ENCODE measurements around the gene AGK.

The AGK gene

GRCh38 chr7:141693082-141693481 is 141.9 kb downstream of the AGK start:
- no peak for TF ChIP-seq CTCF (IDR thresholded peaks at IDR 0.05)

DNA sequence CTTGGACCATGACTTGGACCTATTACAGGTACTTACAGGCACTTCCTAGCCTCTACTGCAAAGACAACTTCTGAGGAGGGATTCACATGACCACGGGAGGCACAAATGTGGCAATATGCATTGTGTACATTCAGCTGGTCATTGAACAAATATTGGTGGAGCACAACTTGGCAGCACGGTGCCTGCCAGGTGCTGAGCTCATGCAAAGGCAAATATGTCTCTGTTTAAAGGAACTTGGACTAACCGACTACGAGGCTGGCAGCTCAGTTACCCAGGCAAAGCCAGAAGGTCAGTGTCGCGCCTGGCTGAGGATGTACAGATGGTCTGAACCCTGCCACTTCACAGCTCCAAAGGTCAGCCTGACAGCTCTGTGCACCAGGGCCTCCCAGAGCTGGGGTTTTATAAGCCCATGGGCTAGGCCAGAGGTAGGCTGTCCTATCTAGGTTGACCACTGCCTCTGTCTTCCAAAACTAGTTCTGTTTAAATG is 144.6 kb downstream of the AGK start:
- TF ChIP-seq CTCF (IDR thresholded peaks at IDR 0.05), result no peak

GRCh38 chr7:141696348-141696747 is 145.1 kb downstream of the AGK start:
- no peak for TF ChIP-seq CTCF (IDR thresholded peaks at IDR 0.05)

DNA sequence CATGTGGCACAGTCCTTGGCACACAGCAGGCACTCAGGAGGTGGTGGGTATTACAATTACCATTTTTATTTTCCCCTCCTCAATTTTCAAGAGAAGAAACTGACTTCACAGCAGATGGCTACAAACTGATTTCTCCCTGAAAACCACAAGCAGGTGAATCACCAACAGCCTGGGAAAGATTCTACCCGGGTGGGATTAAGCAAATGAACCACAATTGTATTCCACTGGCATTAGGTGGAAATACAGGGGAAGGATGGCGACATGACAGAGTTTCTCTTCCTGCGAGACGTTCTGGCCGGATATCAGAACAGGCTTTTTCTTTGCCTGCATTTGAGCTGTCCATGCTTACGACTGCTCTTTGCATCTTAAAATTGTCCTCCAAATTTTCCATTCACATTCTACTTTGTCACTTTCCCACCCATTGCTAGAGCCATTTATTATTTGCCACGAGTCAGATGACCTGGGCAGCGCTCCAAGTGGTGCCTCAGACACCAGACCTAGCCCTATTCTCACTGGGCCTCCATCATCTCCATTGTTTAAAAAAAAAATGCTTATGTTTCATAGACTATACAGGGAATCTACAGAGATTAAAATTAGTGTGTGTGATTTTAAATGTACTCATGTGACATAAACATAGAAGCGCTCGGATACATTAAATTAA is 146.1 kb downstream of the AGK start:
- TF ChIP-seq CTCF (IDR thresholded peaks at IDR 0.05), result no peak

DNA sequence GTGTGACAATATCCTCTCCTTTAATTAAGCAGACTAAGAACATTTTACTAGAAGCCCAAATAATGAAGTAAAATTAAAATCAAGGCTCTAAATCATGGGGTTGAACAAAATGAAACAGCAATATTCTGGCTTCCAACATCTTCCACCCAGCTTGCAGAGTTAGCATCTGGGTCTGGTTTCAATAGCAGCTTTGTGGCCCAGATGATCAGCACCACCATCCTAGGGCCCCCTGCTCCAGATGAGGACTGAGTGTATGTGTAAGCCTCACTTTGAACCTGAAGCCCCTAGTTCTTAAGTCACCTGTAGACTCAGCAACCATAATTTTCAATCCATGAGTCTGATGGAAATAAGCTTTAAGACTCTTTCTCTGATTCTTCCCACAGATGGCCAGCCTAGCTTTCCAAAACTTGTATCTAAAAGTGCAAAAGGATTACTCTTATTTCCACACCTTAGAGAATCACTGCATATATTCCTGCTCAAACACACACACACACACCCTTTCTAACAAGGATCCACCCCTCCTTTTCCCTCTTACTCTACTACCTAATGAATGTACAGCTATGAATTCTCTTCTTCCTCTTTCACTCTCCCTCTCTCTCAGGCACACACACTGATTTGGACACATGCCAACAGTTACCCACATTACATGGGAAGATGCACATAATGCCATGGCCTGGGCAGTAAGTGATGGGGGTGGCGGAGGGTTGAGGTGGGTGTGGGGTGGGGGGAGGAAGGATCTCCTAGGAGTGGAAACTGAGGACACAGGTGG is 147.2 kb downstream of the AGK start:
- no peak for TF ChIP-seq CTCF (IDR thresholded peaks at IDR 0.05)

- TF ChIP-seq CTCF (IDR thresholded peaks at IDR 0.05), result no peak
These were observed 148.7 kb downstream of the AGK start for GRCh38 chr7:141699860-141700259.

- no peak for TF ChIP-seq CTCF (IDR thresholded peaks at IDR 0.05)
These were observed 149.2 kb downstream of the AGK start for GRCh38 chr7:141700296-141700847.
